KMS-11 (cell line): Measurements from ENCODE around the gene ISCU.
"Not testable (repeated sequence)": the region's sequence is repeated elsewhere in the genome, so short reads cannot be mapped to it uniquely, and the experiment has no call there.

ENCODE experiments used
- H2AFZ ChIP-seq: fragments of 200-600 bp; sonication (generic); 2 replicates; pipeline ENCODE4 v1.6.1; 2016; ENCODE audit warnings: antibody characterized with exemption, mixed run types, low read depth
- H3K27ac ChIP-seq: fragments of 200-600 bp; sonication (generic); 2 replicates; pipeline ENCODE4 v1.6.1; 2016; ENCODE audit warnings: mild to moderate bottlenecking, mixed run types
- H3K27me3 ChIP-seq: fragments of 200-600 bp; sonication (generic); 2 replicates; pipeline ENCODE4 v1.6.1; 2017; ENCODE audit warnings: mild to moderate bottlenecking, low read depth, mixed run types, moderate library complexity; ENCODE audit not compliant: insufficient read depth
- H3K36me3 ChIP-seq: fragments of 200-600 bp; sonication (generic); 2 replicates; pipeline ENCODE4 v1.6.1; 2017; ENCODE audit warnings: mild to moderate bottlenecking, mixed run types; ENCODE audit not compliant: insufficient read depth
- H3K4me1 ChIP-seq: fragments of 200-600 bp; sonication (generic); 2 replicates; pipeline ENCODE4 v1.6.1; 2016; ENCODE audit warnings: mild to moderate bottlenecking, low read depth, mixed run types; ENCODE audit not compliant: poor library complexity, severe bottlenecking
- H3K4me2 ChIP-seq: fragments of 200-600 bp; sonication (generic); 2 replicates; pipeline ENCODE4 v1.7.0; 2016; ENCODE audit warnings: mild to moderate bottlenecking, mixed run types
- H3K4me3 ChIP-seq: fragments of 200-600 bp; sonication (generic); IDR thresholded peaks from 2 replicates; pipeline ENCODE4 v1.6.1; 2017; ENCODE audit warnings: low read depth, low read length, mixed read lengths; ENCODE audit not compliant: insufficient read depth
- H3K79me2 ChIP-seq: fragments of 200-600 bp; sonication (generic); 2 replicates; pipeline ENCODE4 v1.6.1; 2016; ENCODE audit warnings: low read depth, mixed run types; ENCODE audit not compliant: insufficient read depth
- H3K9ac ChIP-seq: fragments of 200-600 bp; sonication (generic); 2 replicates; pipeline ENCODE4 v1.6.1; 2016; ENCODE audit warnings: mild to moderate bottlenecking, mixed run types
- H4K20me1 ChIP-seq: fragments of 200-600 bp; sonication (generic); 2 replicates; pipeline ENCODE4 v1.6.1; 2016; ENCODE audit warnings: mild to moderate bottlenecking, mixed run types; ENCODE audit not compliant: insufficient read depth
- CTCF ChIP-seq: fragments of 200-600 bp; sonication (generic); conservative IDR thresholded peaks from 2 replicates; pipeline ENCODE4 v1.6.1; 2017; ENCODE audit warnings: low read depth, mild to moderate bottlenecking, antibody characterized with exemption, low read length, moderate library complexity, mixed read lengths

ISCU gene

GRCh38 chr12:108548954-108549521 lies 13.4 kb upstream of the ISCU start:
- no peak overlapping the region for H3K4me2 ChIP-seq
- no peak overlapping the region for H3K27ac ChIP-seq
- no peaks in the 10 kb centered on the region; the same call in 1 of the 2 replicates for H3K36me3 ChIP-seq
- H4K20me1 ChIP-seq: peaks cover 7% of the 10 kb centered on the region
- H3K27me3 ChIP-seq: no peaks in the 10 kb centered on the region
- no peak for TF ChIP-seq CTCF
- H3K4me1 ChIP-seq: peaks cover 32% of the 10 kb centered on the region
- H3K79me2 ChIP-seq: peaks cover 50% of the 10 kb centered on the region
- H2AFZ ChIP-seq: no peak overlapping the region
- H3K4me3 ChIP-seq: no peak overlapping the region
- no peak overlapping the region for H3K9ac ChIP-seq

- no peaks in the 10 kb centered on the region for H3K36me3 ChIP-seq
- H3K4me2 ChIP-seq: no peak overlapping the region
These were observed 10.9 kb upstream of the ISCU start for GRCh38 chr12:108551535-108551934.

GRCh38 chr12:108553799-108554198 lies 8.6 kb upstream of the ISCU start:
- Histone ChIP-seq H3K4me1 (peaks cover 31% of the 10 kb centered on the region), H3K4me3 (no peak overlapping the region), H4K20me1 (peaks cover 7% of the 10 kb centered on the region), H3K79me2 (peaks cover 81% of the 10 kb centered on the region), H3K27me3 (no peaks in the 10 kb centered on the region), H3K27ac (no peak overlapping the region), H3K9ac (no peak overlapping the region), H3K36me3 (no peaks in the 10 kb centered on the region), H3K4me2 (no peak overlapping the region), H2AFZ (no peak overlapping the region)
- no peak for TF ChIP-seq CTCF

More at GRCh38 chr12:108551535-108551934, 10.9 kb upstream of the ISCU start:
- H4K20me1 ChIP-seq: peaks cover 7% of the 10 kb centered on the region
- H3K27ac ChIP-seq: no peak overlapping the region
- TF ChIP-seq CTCF: no peak
- no peak overlapping the region for H3K9ac ChIP-seq
- H2AFZ ChIP-seq: no peak overlapping the region
- peaks cover 31% of the 10 kb centered on the region for H3K4me1 ChIP-seq
- H3K27me3 ChIP-seq: no peaks in the 10 kb centered on the region
- no peak overlapping the region for H3K4me3 ChIP-seq
- H3K79me2 ChIP-seq: peaks cover 68% of the 10 kb centered on the region

GRCh38 chr12:108555383-108555782 lies 7.0 kb upstream of the ISCU start:
- peaks cover 33% of the 10 kb centered on the region for H3K4me1 ChIP-seq
- not testable (repeated sequence) for H2AFZ ChIP-seq, H4K20me1 ChIP-seq, H3K27ac ChIP-seq, H3K27me3 ChIP-seq, H3K4me3 ChIP-seq, H3K36me3 ChIP-seq, H3K4me2 ChIP-seq, H3K9ac ChIP-seq
- peaks cover 81% of the 10 kb centered on the region for H3K79me2 ChIP-seq

GRCh38 chr12:108559007-108559655 lies 3.3 kb upstream of the ISCU start:
- no peaks in the 10 kb centered on the region for H3K36me3 ChIP-seq
- no peaks in the 10 kb centered on the region for H4K20me1 ChIP-seq
- no peak overlapping the region for H3K27ac ChIP-seq
- H3K4me1 ChIP-seq: peaks cover 19% of the 10 kb centered on the region
- H3K4me2 ChIP-seq: peak overlapping the region; percentile 96; the same call in 1 of the 2 replicates
- H2AFZ ChIP-seq: no peak overlapping the region
- H3K79me2 ChIP-seq: peaks cover 69% of the 10 kb centered on the region
- no peaks in the 10 kb centered on the region for H3K27me3 ChIP-seq
- H3K4me3 ChIP-seq: no peak overlapping the region
- no peak overlapping the region for H3K9ac ChIP-seq
- TF ChIP-seq CTCF: no peak
